GM20000 (cell line): Measurements from ENCODE around the gene KIAA1671.

Experiments
- DNase-seq: peaks from one replicate; pipeline ENCODE4 v3.0.0; 2012; ENCODE audit warnings: low spot score
- TF ChIP-seq, protein P1 (sequence below): IDR thresholded peaks from 2 replicates; pipeline ENCODE4 v1.5.1; 2012; ENCODE audit warnings: mild to moderate bottlenecking, control low read depth; ENCODE audit errors: extremely low read depth, missing control alignments

The KIAA1671 gene

DNA sequence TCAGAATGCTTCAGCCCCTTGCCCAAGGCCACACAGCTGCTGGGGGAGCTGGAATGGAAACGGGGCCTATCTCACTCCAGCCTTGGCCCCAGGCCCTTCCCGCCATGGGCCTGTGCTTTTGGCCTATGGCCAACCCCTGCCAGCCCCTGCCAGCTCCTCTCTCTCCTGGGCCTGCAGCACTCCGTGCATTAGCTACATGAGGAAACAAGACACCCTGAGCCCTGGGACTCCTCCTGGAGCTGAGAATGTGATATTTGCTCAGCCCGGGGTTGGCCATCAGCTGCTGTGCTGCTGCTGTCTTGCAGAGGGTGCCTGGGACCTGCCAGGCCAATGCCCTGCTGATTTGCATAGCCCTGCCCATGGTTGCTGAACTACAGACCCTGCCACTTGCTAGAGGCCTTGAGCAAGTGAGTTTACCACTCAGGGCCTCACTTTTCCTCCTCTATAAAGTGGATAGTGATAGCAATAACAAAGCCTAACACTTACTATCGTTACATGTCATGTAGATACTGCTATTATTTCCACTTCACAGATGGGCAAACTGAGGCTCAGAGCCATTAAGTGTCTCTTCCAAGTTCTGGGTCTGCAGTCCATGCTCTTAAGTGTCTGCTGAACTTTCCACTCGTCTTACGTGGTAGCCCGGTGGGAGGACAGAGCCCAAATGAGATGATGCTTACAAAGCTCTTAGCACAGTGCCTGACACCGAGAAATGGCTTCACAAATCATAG is 99.6 kb downstream of the KIAA1671 start:
- no peak for DNase-seq
- TF ChIP-seq, protein P1, sequence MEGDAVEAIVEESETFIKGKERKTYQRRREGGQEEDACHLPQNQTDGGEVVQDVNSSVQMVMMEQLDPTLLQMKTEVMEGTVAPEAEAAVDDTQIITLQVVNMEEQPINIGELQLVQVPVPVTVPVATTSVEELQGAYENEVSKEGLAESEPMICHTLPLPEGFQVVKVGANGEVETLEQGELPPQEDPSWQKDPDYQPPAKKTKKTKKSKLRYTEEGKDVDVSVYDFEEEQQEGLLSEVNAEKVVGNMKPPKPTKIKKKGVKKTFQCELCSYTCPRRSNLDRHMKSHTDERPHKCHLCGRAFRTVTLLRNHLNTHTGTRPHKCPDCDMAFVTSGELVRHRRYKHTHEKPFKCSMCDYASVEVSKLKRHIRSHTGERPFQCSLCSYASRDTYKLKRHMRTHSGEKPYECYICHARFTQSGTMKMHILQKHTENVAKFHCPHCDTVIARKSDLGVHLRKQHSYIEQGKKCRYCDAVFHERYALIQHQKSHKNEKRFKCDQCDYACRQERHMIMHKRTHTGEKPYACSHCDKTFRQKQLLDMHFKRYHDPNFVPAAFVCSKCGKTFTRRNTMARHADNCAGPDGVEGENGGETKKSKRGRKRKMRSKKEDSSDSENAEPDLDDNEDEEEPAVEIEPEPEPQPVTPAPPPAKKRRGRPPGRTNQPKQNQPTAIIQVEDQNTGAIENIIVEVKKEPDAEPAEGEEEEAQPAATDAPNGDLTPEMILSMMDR, result no peak

DNA sequence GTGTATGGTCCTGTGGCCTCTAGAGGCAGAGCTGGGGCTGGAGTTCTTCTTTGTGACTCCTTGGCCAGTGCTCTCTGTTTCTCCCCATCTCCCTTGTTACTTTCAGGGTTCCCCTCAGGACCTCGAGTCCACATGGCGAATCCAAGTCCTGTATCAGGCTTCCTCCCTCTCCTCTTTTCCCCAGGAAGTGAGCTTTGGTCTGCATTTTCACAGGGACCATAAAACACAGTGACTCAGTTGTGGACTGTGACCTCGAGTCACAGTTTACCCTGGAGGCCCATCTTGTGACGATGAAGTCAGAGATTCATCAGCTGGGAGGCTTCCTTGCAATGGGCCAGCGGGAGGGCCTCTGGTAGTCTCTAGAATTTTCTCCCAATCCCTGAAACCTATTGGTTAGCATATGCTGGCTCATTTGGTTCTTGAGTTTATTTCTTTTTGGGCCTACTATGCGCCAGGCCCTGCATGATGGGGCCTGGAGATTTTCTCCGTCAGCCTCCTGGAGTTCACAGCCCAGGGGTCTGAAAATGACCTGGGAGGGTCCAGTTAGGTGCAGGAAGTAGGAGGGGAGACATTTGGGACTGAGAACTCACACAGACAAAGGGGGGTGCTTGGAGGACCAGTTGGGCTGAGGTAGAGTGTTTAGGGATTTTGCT is 100.8 kb downstream of the KIAA1671 start:
- no peak for DNase-seq
- TF ChIP-seq, protein P1, result no peak

DNA sequence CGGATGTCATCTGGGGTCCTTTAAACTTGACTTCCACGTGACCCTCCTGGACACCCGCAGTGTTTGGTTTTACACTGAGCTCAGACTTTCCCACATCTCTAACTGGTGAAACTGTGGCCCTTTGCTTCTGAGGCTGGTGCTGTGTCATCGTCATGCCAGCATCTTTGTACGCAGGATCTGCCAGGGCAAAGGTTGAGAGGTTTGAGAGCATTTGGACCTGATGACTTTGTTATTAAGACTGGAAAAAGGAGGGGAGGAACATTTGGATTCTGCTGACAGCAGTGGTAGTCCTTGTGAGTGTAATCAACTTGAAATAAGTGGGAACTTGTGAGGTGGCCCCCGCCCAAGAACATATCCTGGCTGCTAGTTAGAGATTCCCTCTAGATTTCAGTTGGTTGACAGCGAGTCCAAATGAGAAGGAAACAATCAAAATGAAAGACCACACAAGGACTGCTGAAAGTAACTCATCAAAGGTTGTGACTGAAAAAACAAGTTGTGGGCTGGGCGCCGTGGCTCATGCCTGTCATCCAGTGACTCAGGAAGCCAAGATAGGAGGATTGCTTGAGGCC is 102.5 kb downstream of the KIAA1671 start:
- no peak for DNase-seq
- TF ChIP-seq, protein P1, result no peak

DNA sequence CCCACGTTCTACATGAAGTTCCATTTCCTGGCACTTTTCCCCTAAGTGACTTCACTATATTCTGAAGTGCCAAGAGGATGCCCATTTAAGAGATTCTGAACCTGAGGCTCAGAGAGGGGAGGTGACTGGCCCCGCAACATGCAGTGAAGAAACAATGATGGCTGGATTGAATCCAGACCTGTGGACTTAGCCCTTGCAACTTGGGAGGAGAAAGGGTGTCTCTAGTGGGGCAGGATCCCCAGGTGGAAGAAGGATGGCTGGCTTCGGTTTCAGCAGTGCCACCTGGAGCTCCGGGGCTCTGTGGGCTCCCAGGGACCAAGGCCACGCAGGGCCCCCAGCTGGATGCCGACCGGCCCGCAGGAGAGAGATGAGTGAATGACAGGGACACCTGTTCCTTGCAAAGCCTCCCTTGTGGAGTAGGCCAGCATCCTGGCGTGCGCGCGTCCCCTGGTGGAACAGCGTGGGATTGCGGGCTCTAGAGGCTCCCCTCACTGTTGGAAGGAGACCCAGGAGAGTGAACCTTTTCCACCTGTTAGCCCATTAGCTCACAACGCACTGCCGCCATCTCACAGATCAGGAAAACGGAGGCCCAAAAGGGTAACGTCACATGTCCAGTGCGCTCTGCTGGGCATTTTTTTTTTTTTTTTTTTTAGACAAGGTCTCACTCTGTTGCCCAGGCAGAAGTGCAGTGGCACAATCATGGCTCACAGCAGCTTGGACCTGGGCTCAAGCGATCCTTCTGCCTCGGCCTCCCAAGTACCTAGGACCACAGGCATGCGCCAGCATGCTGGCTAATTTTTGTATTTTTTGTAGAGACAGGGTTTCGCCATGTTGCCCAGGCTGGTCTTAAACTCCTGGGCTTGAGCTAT is 104.7 kb downstream of the KIAA1671 start:
- peak; percentile 58 for DNase-seq

DNA sequence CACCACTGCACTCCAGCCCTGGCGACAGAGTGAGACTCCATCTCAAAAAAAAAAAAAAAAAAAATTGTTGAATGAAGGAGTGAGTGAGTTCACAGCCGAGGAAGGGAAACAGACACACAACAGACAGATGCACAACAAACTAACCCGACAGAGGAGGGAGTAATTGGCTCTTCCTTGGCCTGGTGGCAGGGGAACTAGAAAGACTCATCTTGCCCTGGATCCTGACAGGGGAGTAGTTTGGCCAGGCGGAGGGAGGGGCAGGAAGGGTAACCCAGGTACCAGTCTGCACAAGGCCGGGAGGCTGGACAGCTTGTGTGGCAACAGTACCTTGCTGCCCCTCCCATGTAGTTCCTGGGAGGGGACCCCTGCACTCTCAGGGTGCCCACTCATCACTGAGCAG is 106.9 kb downstream of the KIAA1671 start:
- TF ChIP-seq, protein P1, result no peak
- no peak for DNase-seq

More for the DNA sequence above, 104.7 kb downstream of the KIAA1671 start:
- TF ChIP-seq, protein P1, result peak; percentile 90

DNA sequence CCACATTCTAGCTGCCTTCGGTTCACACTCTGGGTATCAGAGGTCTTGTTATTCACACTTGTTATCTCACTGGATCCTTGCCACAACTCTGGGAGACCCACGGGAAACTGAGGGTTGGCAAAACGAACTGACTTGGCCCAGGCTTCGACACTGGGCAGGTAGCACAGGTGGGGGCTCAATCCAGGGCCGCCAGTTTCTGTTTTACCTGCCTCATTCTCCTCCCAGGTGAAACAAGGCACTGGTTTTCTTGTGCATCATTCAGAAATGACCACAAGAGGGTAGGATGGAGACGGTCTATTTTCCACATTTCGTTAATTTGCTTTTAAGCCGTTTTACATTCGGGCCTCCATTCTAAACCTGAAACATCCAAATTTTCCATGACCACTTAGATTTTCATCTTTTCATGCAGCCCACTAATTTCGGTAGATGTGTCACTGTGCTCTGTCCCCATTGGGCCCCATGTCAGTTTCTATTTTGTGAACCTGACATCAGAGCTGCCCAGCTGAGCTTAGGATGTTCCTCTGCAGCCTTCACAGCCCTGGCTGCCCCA is 108.1 kb downstream of the KIAA1671 start:
- DNase-seq, result no peak
- TF ChIP-seq, protein P1, result peak; percentile 23
